Ectodermal cell (in vitro differentiated cells): Measurements from ENCODE around the gene BTNL2.
"Not testable (repeated sequence)": the region's sequence is repeated elsewhere in the genome, so short reads cannot be mapped to it uniquely, and the experiment has no call there.

Source experiments
- H3K27ac ChIP-seq: 2 replicates; pipeline ENCODE4 v1.7.0; 2013; ENCODE audit warnings: mild to moderate bottlenecking, low read depth, low read length; ENCODE audit not compliant: insufficient read depth, poor library complexity, severe bottlenecking
- H3K27me3 ChIP-seq: 2 replicates; pipeline ENCODE4 v1.7.0; 2013; ENCODE audit warnings: mild to moderate bottlenecking, low read length; ENCODE audit not compliant: insufficient read depth, control insufficient read depth, poor library complexity, severe bottlenecking
- H3K36me3 ChIP-seq: one replicate; pipeline ENCODE4 v1.7.0; 2013; ENCODE audit warnings: low read length; ENCODE audit not compliant: control insufficient read depth, insufficient read depth
- H3K4me1 ChIP-seq: one replicate; pipeline ENCODE4 v1.7.0; 2013; ENCODE audit warnings: low read length; ENCODE audit not compliant: control insufficient read depth, insufficient read depth
- H3K4me3 ChIP-seq: 2 replicates; pipeline ENCODE4 v1.7.0; 2013; ENCODE audit warnings: low read depth, low read length, control low read depth; ENCODE audit not compliant: insufficient read depth
- H3K9me3 ChIP-seq: 2 replicates; pipeline ENCODE4 v1.7.0; 2013; ENCODE audit warnings: mild to moderate bottlenecking, low read length, moderate library complexity; ENCODE audit not compliant: control insufficient read depth
- WGBS, 2 experiments: methylation state at CpG; one replicate each; pipeline ENCODE4 v1.1.7; 2013; ENCODE audit warnings: missing lambda C conversion rate in 2 of 2; 5-methylcytosine and 5-hydroxymethylcytosine counted together

The BTNL2 gene

GRCh38 chr6:32436995-32437836 lies 30.2 kb upstream of the BTNL2 start:
- Histone ChIP-seq H3K4me3 (no peak overlapping the region), H3K27ac (no peak overlapping the region), H3K4me1 (no peaks in the 10 kb centered on the region), H3K36me3 (no peaks in the 10 kb centered on the region), H3K27me3 (no peaks in the 10 kb centered on the region), H3K9me3 (no peaks in the 10 kb centered on the region)
- WGBS, 2 experiments, result 80 to 86% methylated on average over 2 of the region's 2 CpGs

- WGBS, 2 experiments, result 68 to 82% methylated on average over 2 to 3 of the region's 4 CpGs
Observed at GRCh38 chr6:32436186-32436585, 29.2 kb upstream of the BTNL2 start.

GRCh38 chr6:32433950-32434349 lies 27.0 kb upstream of the BTNL2 start:
- H3K9me3 ChIP-seq, H3K36me3 ChIP-seq, H3K4me3 ChIP-seq, H3K27me3 ChIP-seq, H3K4me1 ChIP-seq, H3K27ac ChIP-seq: not testable (repeated sequence)
- 84 to 92% methylated on average over 1 of the region's 1 CpG for WGBS, 2 experiments

More at GRCh38 chr6:32436186-32436585, 29.2 kb upstream of the BTNL2 start:
- Histone ChIP-seq H3K27ac (no peak overlapping the region), H3K4me3 (no peak overlapping the region), H3K4me1 (no peaks in the 10 kb centered on the region), H3K27me3 (no peaks in the 10 kb centered on the region), H3K36me3 (no peaks in the 10 kb centered on the region), H3K9me3 (no peaks in the 10 kb centered on the region)

GRCh38 chr6:32432050-32432450 lies 25.1 kb upstream of the BTNL2 start:
- Histone ChIP-seq H3K27ac (no peak overlapping the region), H3K4me1 (no peaks in the 10 kb centered on the region), H3K4me3 (no peak overlapping the region), H3K36me3 (no peaks in the 10 kb centered on the region), H3K27me3 (no peaks in the 10 kb centered on the region), H3K9me3 (no peaks in the 10 kb centered on the region)
- WGBS, 2 experiments, result no CpG with 5 or more reads among the region's 1 CpG

- no peak overlapping the region for H3K4me3 ChIP-seq
- H3K4me1 ChIP-seq, result no peaks in the 10 kb centered on the region
- H3K27ac ChIP-seq, result no peak overlapping the region
- H3K36me3 ChIP-seq, result no peaks in the 10 kb centered on the region
- WGBS, 2 experiments, result 79 to 83% methylated on average over 3 of the region's 3 CpGs
- no peaks in the 10 kb centered on the region for H3K27me3 ChIP-seq
- H3K9me3 ChIP-seq, result no peaks in the 10 kb centered on the region
Observed at GRCh38 chr6:32431142-32431541, 24.2 kb upstream of the BTNL2 start.

- H3K4me1 ChIP-seq, result no peaks in the 10 kb centered on the region
- no peaks in the 10 kb centered on the region for H3K36me3 ChIP-seq
- no peaks in the 10 kb centered on the region for H3K27me3 ChIP-seq
- H3K27ac ChIP-seq, result no peak overlapping the region
- no peak overlapping the region for H3K4me3 ChIP-seq
- no peaks in the 10 kb centered on the region for H3K9me3 ChIP-seq
- WGBS, 2 experiments, result 73 to 77% methylated on average over 3 of the region's 3 CpGs
Observed at GRCh38 chr6:32430179-32430578, 23.2 kb upstream of the BTNL2 start.

- WGBS, 2 experiments, result 83 to 89% methylated on average over 3 to 4 of the region's 4 CpGs
- Histone ChIP-seq H3K9me3 (no peaks in the 10 kb centered on the region), H3K4me3 (no peak overlapping the region), H3K4me1 (no peaks in the 10 kb centered on the region), H3K27ac (no peak overlapping the region), H3K36me3 (no peaks in the 10 kb centered on the region), H3K27me3 (no peaks in the 10 kb centered on the region)
Observed at GRCh38 chr6:32427934-32428474, 21.0 kb upstream of the BTNL2 start.

GRCh38 chr6:32427218-32427617 lies 20.2 kb upstream of the BTNL2 start:
- Histone ChIP-seq H3K4me1 (no peaks in the 10 kb centered on the region), H3K27ac (no peak overlapping the region), H3K4me3 (no peak overlapping the region), H3K9me3 (no peaks in the 10 kb centered on the region), H3K36me3 (no peaks in the 10 kb centered on the region), H3K27me3 (no peaks in the 10 kb centered on the region)
- WGBS, 2 experiments, result 86% methylated on average over 1 of the region's 1 CpG

- Histone ChIP-seq H3K9me3 (no peaks in the 10 kb centered on the region), H3K27ac (no peak overlapping the region), H3K4me1 (no peaks in the 10 kb centered on the region), H3K4me3 (no peak overlapping the region), H3K36me3 (no peaks in the 10 kb centered on the region), H3K27me3 (no peaks in the 10 kb centered on the region)
- WGBS, 2 experiments, result 73 to 80% methylated on average over 4 of the region's 4 CpGs
Observed at GRCh38 chr6:32426338-32426737, 19.4 kb upstream of the BTNL2 start.

GRCh38 chr6:32424589-32425300 lies 17.8 kb upstream of the BTNL2 start:
- no peaks in the 10 kb centered on the region for H3K4me1 ChIP-seq
- H3K4me3 ChIP-seq, result no peak overlapping the region
- no peaks in the 10 kb centered on the region for H3K36me3 ChIP-seq
- no peaks in the 10 kb centered on the region for H3K9me3 ChIP-seq
- 90% methylated on average over 3 of the region's 3 CpGs for WGBS, 2 experiments
- no peak overlapping the region for H3K27ac ChIP-seq
- no peaks in the 10 kb centered on the region for H3K27me3 ChIP-seq
